Measurements from ENCODE around the gene RASSF10. TPM values are rescaled to one million over a fixed set of nuclear protein-coding genes. Genes with fewer than 3 reads are reported as not detected.

RASSF10 gene
- total RNA-seq, 1 donor from 2014 or later = 0.25 TPM

- Histone ChIP-seq H3K27ac (replicated peaks) (no peak overlapping the region), H3K4me1 (peaks cover 3% of the 10 kb centered on the region), H3K4me3 (no peak overlapping the region), H3K36me3 (no peaks in the 10 kb centered on the region), H3K27me3 (ENCODE audit: low read depth) (no peaks in the 10 kb centered on the region), H3K9me3 (replicated peaks) (no peaks in the 10 kb centered on the region)
- intact Hi-C loops (cut with micrococcal nuclease) = loop anchor here (5.0 to 10.0 kb wide), 2 partner anchors 188 to 220 kb away; no protein-coding TSS in a partner anchor
- TF ChIP-seq, protein P1, sequence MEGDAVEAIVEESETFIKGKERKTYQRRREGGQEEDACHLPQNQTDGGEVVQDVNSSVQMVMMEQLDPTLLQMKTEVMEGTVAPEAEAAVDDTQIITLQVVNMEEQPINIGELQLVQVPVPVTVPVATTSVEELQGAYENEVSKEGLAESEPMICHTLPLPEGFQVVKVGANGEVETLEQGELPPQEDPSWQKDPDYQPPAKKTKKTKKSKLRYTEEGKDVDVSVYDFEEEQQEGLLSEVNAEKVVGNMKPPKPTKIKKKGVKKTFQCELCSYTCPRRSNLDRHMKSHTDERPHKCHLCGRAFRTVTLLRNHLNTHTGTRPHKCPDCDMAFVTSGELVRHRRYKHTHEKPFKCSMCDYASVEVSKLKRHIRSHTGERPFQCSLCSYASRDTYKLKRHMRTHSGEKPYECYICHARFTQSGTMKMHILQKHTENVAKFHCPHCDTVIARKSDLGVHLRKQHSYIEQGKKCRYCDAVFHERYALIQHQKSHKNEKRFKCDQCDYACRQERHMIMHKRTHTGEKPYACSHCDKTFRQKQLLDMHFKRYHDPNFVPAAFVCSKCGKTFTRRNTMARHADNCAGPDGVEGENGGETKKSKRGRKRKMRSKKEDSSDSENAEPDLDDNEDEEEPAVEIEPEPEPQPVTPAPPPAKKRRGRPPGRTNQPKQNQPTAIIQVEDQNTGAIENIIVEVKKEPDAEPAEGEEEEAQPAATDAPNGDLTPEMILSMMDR (IDR thresholded peaks at IDR 0.05; ENCODE audit: borderline replicate concordance) = no peak
- no peak for DNase-seq
These were observed 44.5 kb upstream of the RASSF10 start for GRCh38 chr11:12964650-12965049.

DNA sequence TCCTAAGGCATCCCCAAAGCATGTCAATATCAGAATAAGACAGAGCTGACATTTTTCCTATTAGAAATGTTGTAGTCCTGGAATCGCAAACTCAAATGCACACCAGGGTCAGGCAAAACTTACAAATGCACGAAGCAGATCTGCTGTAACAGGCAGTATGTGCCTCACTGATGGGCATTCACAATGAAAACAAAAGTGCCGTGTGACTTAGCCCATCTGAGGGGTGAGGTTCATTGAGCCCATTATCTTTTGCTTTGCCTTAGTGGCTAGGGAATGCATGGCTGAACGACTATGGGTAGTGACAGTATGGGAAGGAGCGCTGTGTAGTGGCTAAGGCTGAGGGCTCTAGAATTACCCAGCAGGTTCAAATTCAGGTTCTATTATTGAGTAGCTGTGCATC is 43.1 kb upstream of the RASSF10 start:
- Histone ChIP-seq H3K36me3 (no peaks in the 10 kb centered on the region), H3K27ac (replicated peaks) (no peak overlapping the region), H3K4me1 (peaks cover 3% of the 10 kb centered on the region), H3K4me3 (no peak overlapping the region), H3K9me3 (replicated peaks) (no peaks in the 10 kb centered on the region), H3K27me3 (ENCODE audit: low read depth) (no peaks in the 10 kb centered on the region)
- TF ChIP-seq, protein P1 (IDR thresholded peaks at IDR 0.05; ENCODE audit: borderline replicate concordance) = no peak
- intact Hi-C loops (cut with micrococcal nuclease) = loop anchor here (5.0 to 10.0 kb wide), 2 partner anchors 186 to 219 kb away; no protein-coding TSS in a partner anchor
- no peak for DNase-seq

- intact Hi-C loops (cut with micrococcal nuclease) = loop anchor here (5.0 to 10.0 kb wide), 2 partner anchors 184 to 217 kb away; no protein-coding TSS in a partner anchor
- no peaks in the 10 kb centered on the region for H3K27me3 ChIP-seq (ENCODE audit: low read depth)
- no peaks in the 10 kb centered on the region for H3K9me3 ChIP-seq (replicated peaks)
- no peak overlapping the region for H3K27ac ChIP-seq (replicated peaks)
- no peak overlapping the region for H3K4me3 ChIP-seq
- TF ChIP-seq, protein P1 (IDR thresholded peaks at IDR 0.05; ENCODE audit: borderline replicate concordance) = no peak
- DNase-seq = no peak
- no peaks in the 10 kb centered on the region for H3K36me3 ChIP-seq
- peaks cover 3% of the 10 kb centered on the region for H3K4me1 ChIP-seq
These were observed 41.0 kb upstream of the RASSF10 start for GRCh38 chr11:12968101-12968500.

DNA sequence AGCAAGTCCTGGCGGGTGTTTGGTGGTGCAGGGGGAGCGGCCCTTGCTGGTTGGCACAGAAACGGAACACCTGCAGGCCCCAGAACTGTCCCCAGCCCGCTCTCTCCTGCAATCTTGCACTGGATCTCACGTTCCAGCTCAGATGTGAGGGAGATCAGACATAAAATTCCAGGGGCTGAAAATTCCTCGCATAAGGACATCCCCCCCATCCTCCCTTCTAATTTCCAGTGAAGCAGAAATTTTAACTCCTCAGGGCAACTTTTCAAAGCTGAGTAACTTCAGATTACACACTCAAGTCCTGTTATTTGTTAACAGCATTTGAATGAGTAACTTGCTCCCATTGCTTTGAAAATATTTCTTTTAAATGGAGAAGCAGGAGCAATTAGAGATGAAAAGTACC is 40.3 kb upstream of the RASSF10 start:
- H3K4me3 ChIP-seq = no peak overlapping the region
- intact Hi-C loops (cut with micrococcal nuclease) = loop anchor here (5.0 to 10.0 kb wide), 2 partner anchors 183 to 216 kb away; no protein-coding TSS in a partner anchor
- DNase-seq = no peak
- TF ChIP-seq, protein P1 (IDR thresholded peaks at IDR 0.05; ENCODE audit: borderline replicate concordance) = no peak
- no peaks in the 10 kb centered on the region for H3K27me3 ChIP-seq (ENCODE audit: low read depth)
- H3K36me3 ChIP-seq = no peaks in the 10 kb centered on the region
- peaks cover 3% of the 10 kb centered on the region for H3K4me1 ChIP-seq
- H3K27ac ChIP-seq (replicated peaks) = no peak overlapping the region
- no peaks in the 10 kb centered on the region for H3K9me3 ChIP-seq (replicated peaks)

- no peak overlapping the region for H3K27ac ChIP-seq (replicated peaks)
- H3K4me3 ChIP-seq = no peak overlapping the region
- H3K4me1 ChIP-seq = no peaks in the 10 kb centered on the region
- no peaks in the 10 kb centered on the region for H3K9me3 ChIP-seq (replicated peaks)
- no peaks in the 10 kb centered on the region for H3K27me3 ChIP-seq (ENCODE audit: low read depth)
- intact Hi-C loops (cut with micrococcal nuclease) = no loop called here
- no peaks in the 10 kb centered on the region for H3K36me3 ChIP-seq
- TF ChIP-seq, protein P1 (IDR thresholded peaks at IDR 0.05; ENCODE audit: borderline replicate concordance) = no peak
- no peak for DNase-seq
These were observed 37.2 kb upstream of the RASSF10 start for GRCh38 chr11:12971955-12972354.
